Measurements from ENCODE around the gene TMEM201. TPM values are rescaled to one million over a fixed set of nuclear protein-coding genes. Genes with fewer than 3 reads are reported as not detected.
"Not testable (repeated sequence)": the region's sequence is repeated elsewhere in the genome, so short reads cannot be mapped to it uniquely, and the experiment has no call there.

The TMEM201 gene
- total RNA-seq, 1 donor from 2014 or later = 13.1 TPM

GRCh38 chr1:9612162-9612845 is 23.6 kb downstream of the TMEM201 start:
- intact Hi-C loops (cut with DNase I) = no loop called here
- ATAC-seq (no peak), DNase-seq (ENCODE audit: low spot score) (peak; percentile 41)

GRCh38 chr1:9612871-9613624 is 24.3 kb downstream of the TMEM201 start:
- ATAC-seq (no peak), DNase-seq (ENCODE audit: low spot score) (peak; percentile 51)
- intact Hi-C loops (cut with DNase I) = no loop called here

GRCh38 chr1:9613625-9614299 is 25.1 kb downstream of the TMEM201 start:
- ATAC-seq = no peak

GRCh38 chr1:9615316-9616063 is 26.8 kb downstream of the TMEM201 start:
- ATAC-seq = peak; percentile 72
- DNase-seq (ENCODE audit: low spot score) = no peak

More at GRCh38 chr1:9613625-9614299, 25.1 kb downstream of the TMEM201 start:
- intact Hi-C loops (cut with DNase I) = no loop called here
- DNase-seq (ENCODE audit: low spot score) = no peak

GRCh38 chr1:9618909-9619679 is 30.4 kb downstream of the TMEM201 start:
- intact Hi-C loops (cut with DNase I) = no loop called here
- no peak for DNase-seq (ENCODE audit: low spot score)
- ATAC-seq = no peak

More at GRCh38 chr1:9615316-9616063, 26.8 kb downstream of the TMEM201 start:
- intact Hi-C loops (cut with DNase I) = no loop called here

- no peak for ATAC-seq
- intact Hi-C loops (cut with DNase I) = no loop called here
These were observed 32.3 kb downstream of the TMEM201 start for GRCh38 chr1:9621032-9621431.

GRCh38 chr1:9624081-9624480 is 35.4 kb downstream of the TMEM201 start:
- DNase-seq (ENCODE audit: low spot score) = no peak
- intact Hi-C loops (cut with DNase I) = no loop called here
- no peak for ATAC-seq

More at GRCh38 chr1:9621032-9621431, 32.3 kb downstream of the TMEM201 start:
- DNase-seq (ENCODE audit: low spot score) = no peak

- not testable (repeated sequence) for ATAC-seq; DNase-seq (ENCODE audit: low spot score)
- intact Hi-C loops (cut with DNase I) = loop anchor here (5.0 kb wide), 1 partner anchor 237 kb away; no protein-coding TSS in a partner anchor
These were observed 36.3 kb downstream of the TMEM201 start for GRCh38 chr1:9625030-9625429.

- DNase-seq (ENCODE audit: low spot score) (no peak), ATAC-seq (no peak)
- intact Hi-C loops (cut with DNase I) = loop anchor here (5.0 kb wide), 1 partner anchor 236 kb away; no protein-coding TSS in a partner anchor
These were observed 37.5 kb downstream of the TMEM201 start for GRCh38 chr1:9626201-9626608.

- DNase-seq (ENCODE audit: low spot score) = no peak
These were observed 40.1 kb downstream of the TMEM201 start for GRCh38 chr1:9628541-9629444.

GRCh38 chr1:9629445-9630201 is 40.9 kb downstream of the TMEM201 start:
- DNase-seq (ENCODE audit: low spot score) = peak; percentile 71
- ATAC-seq = peak; percentile 72
- intact Hi-C loops (cut with DNase I) = loop anchor here (5.0 kb wide), 1 partner anchor 233 kb away; no protein-coding TSS in a partner anchor

More at GRCh38 chr1:9628541-9629444, 40.1 kb downstream of the TMEM201 start:
- intact Hi-C loops (cut with DNase I) = loop anchor here (5.0 kb wide), 1 partner anchor 234 kb away; no protein-coding TSS in a partner anchor
- ATAC-seq = no peak

GRCh38 chr1:9630331-9631111 is 41.8 kb downstream of the TMEM201 start:
- intact Hi-C loops (cut with DNase I) = no loop called here
- DNase-seq (ENCODE audit: low spot score) = no peak
- no peak for ATAC-seq

- no peak for ATAC-seq
- no peak for DNase-seq (ENCODE audit: low spot score)
- intact Hi-C loops (cut with DNase I) = no loop called here
These were observed 42.9 kb downstream of the TMEM201 start for GRCh38 chr1:9631613-9632012.

- DNase-seq (ENCODE audit: low spot score) = no peak
- ATAC-seq = no peak
- intact Hi-C loops (cut with DNase I) = no loop called here
These were observed 44.8 kb downstream of the TMEM201 start for GRCh38 chr1:9633493-9633892.

GRCh38 chr1:9634582-9634981 is 45.9 kb downstream of the TMEM201 start:
- intact Hi-C loops (cut with DNase I) = no loop called here
- DNase-seq (ENCODE audit: low spot score) = no peak
- no peak for ATAC-seq

GRCh38 chr1:9639227-9639626 is 50.5 kb downstream of the TMEM201 start:
- intact Hi-C loops (cut with DNase I) = no loop called here
- ATAC-seq (no peak), DNase-seq (ENCODE audit: low spot score) (no peak)

Measured in sciatic nerve (tissue), 2 donors.